DND-41 (cell line): Measurements from ENCODE around the gene SELENBP1.

Experiments used
- ATAC-seq: fragments of 200-7000 bp; cut with Tn5 transposase; 3 replicates; pipeline ENCODE4 v1.9.1; 2021; ENCODE audit warnings: low read depth; ENCODE audit not compliant: insufficient read depth
- DNase-seq: peaks from one replicate; pipeline ENCODE4 v3.0.0-alpha.2; 2020
- H2AFZ ChIP-seq: 2 replicates; pipeline ENCODE4 v1.6.0; 2012; ENCODE audit warnings: low read depth, low read length
- H3K27ac ChIP-seq: 2 replicates; pipeline ENCODE4 v1.5.1; 2012; ENCODE audit warnings: low read length, inconsistent platforms
- H3K27me3 ChIP-seq: fragments of 200-600 bp; sonication (generic); 2 replicates; pipeline ENCODE4 v1.6.0; 2012; ENCODE audit warnings: low read length, mild to moderate bottlenecking, inconsistent platforms; ENCODE audit not compliant: insufficient read depth, poor library complexity
- H3K36me3 ChIP-seq: 2 replicates; pipeline ENCODE4 v1.5.1; 2012; ENCODE audit warnings: low read length, inconsistent platforms; ENCODE audit not compliant: insufficient read depth
- H3K4me1 ChIP-seq: 2 replicates; pipeline ENCODE4 v1.5.1; 2012; ENCODE audit warnings: mild to moderate bottlenecking, low read length; ENCODE audit not compliant: insufficient read depth
- H3K4me2 ChIP-seq: 2 replicates; pipeline ENCODE4 v1.6.0; 2012; ENCODE audit warnings: mild to moderate bottlenecking, moderate library complexity, low read length, inconsistent platforms; ENCODE audit not compliant: insufficient read depth
- H3K4me3 ChIP-seq, 2 experiments: fragments of 200-600 bp in 1 of 2; shearing (Covaris generic) in 1 of 2; 2 replicates each; pipeline ENCODE4 v1.5.1; 2012 to 2016; ENCODE audit warnings: inconsistent platforms in 2 of 2, low read length in 2 of 2, mild to moderate bottlenecking in 2 of 2, low read depth in 1 of 2, moderate library complexity in 1 of 2
- H3K79me2 ChIP-seq: 2 replicates; pipeline ENCODE4 v1.6.0; 2012; ENCODE audit warnings: low read length, inconsistent platforms; ENCODE audit not compliant: insufficient read depth
- H3K9ac ChIP-seq: 2 replicates; pipeline ENCODE4 v1.6.0; 2012; ENCODE audit warnings: low read depth, mild to moderate bottlenecking, inconsistent platforms, low read length, moderate library complexity
- H3K9me3 ChIP-seq: 2 replicates; pipeline ENCODE4 v1.5.1; 2012; ENCODE audit warnings: low read length, moderate library complexity, mild to moderate bottlenecking, inconsistent platforms; ENCODE audit not compliant: insufficient read depth, severe bottlenecking
- H4K20me1 ChIP-seq: 2 replicates; pipeline ENCODE4 v1.6.0; 2012; ENCODE audit warnings: low read length; ENCODE audit not compliant: insufficient read depth
- CTCF ChIP-seq: IDR thresholded peaks from 2 replicates; pipeline ENCODE4 v1.5.1; 2012; ENCODE audit warnings: borderline replicate concordance, low read length, moderate library complexity, mild to moderate bottlenecking; ENCODE audit not compliant: poor library complexity, severe bottlenecking; ENCODE audit errors: extremely low read depth
- EZH2 ChIP-seq: IDR thresholded peaks from 3 replicates; pipeline ENCODE4 v1.6.1; 2012; ENCODE audit warnings: borderline replicate concordance, low read depth, mild to moderate bottlenecking, moderate library complexity, low read length, inconsistent platforms; ENCODE audit not compliant: severe bottlenecking

SELENBP1 gene

GRCh38 chr1:151325231-151325630 lies 47.3 kb downstream of the SELENBP1 start:
- H3K79me2 ChIP-seq: peaks cover 46% of the 10 kb centered on the region
- H3K9ac ChIP-seq: peak overlapping the region; percentile 78; the same call in 1 of the 2 replicates

GRCh38 chr1:151324390-151324930 lies 48.0 kb downstream of the SELENBP1 start:
- no peak for DNase-seq
- Histone ChIP-seq H3K27ac (no peak overlapping the region), H3K4me2 (no peak overlapping the region), H3K4me1 (peaks cover 30% of the 10 kb centered on the region), H3K9ac (no peak overlapping the region), H3K36me3 (peaks cover 45% of the 10 kb centered on the region), H3K9me3 (no peaks in the 10 kb centered on the region), H3K27me3 (no peaks in the 10 kb centered on the region), H2AFZ (no peak overlapping the region), H4K20me1 (peaks cover 6% of the 10 kb centered on the region; the same call in 1 of the 2 replicates), H3K79me2 (peaks cover 51% of the 10 kb centered on the region), H3K4me3 (no peak overlapping the region)
- no peak for ATAC-seq
- TF ChIP-seq CTCF: no peak
- TF ChIP-seq EZH2: no peak

More at GRCh38 chr1:151325231-151325630, 47.3 kb downstream of the SELENBP1 start:
- Histone ChIP-seq H3K36me3 (peaks cover 40% of the 10 kb centered on the region), H3K4me2 (peak overlapping the region; percentile 88), H3K27ac (peak overlapping the region; percentile 53), H4K20me1 (peaks cover 6% of the 10 kb centered on the region; the same call in 1 of the 2 replicates), H3K9me3 (no peaks in the 10 kb centered on the region), H2AFZ (no peak overlapping the region), H3K27me3 (no peaks in the 10 kb centered on the region), H3K4me3 (peak overlapping the region in 1 of 2 experiments; percentile 66; a peak in 1 of 4 replicates), H3K4me1 (peaks cover 30% of the 10 kb centered on the region)
- DNase-seq (no peak), ATAC-seq (no peak)
- no peak for TF ChIP-seq EZH2

- Histone ChIP-seq H3K27me3 (no peaks in the 10 kb centered on the region), H3K36me3 (peaks cover 67% of the 10 kb centered on the region), H4K20me1 (0 out of 2 replicates have a peak, but pooled peaks cover 3% of the 10 kb centered on the region), H3K27ac (no peak overlapping the region), H3K9ac (no peak overlapping the region), H2AFZ (no peak overlapping the region), H3K79me2 (peaks cover 34% of the 10 kb centered on the region), H3K4me1 (peaks cover 3% of the 10 kb centered on the region; the same call in 1 of the 2 replicates), H3K4me3 (no peak overlapping the region), H3K4me2 (no peak overlapping the region), H3K9me3 (no peaks in the 10 kb centered on the region)
- ATAC-seq: no peak
- no peak for TF ChIP-seq EZH2
- no peak for TF ChIP-seq CTCF
- DNase-seq: no peak
These were observed 53.5 kb downstream of the SELENBP1 start for GRCh38 chr1:151318975-151319374.

GRCh38 chr1:151315565-151316235 lies 56.8 kb downstream of the SELENBP1 start:
- H2AFZ ChIP-seq: no peak overlapping the region
- peaks cover 7% of the 10 kb centered on the region; the same call in 1 of the 2 replicates for H4K20me1 ChIP-seq
- H3K36me3 ChIP-seq: peaks cover 82% of the 10 kb centered on the region
- no peaks in the 10 kb centered on the region for H3K9me3 ChIP-seq
- H3K79me2 ChIP-seq: peaks cover 29% of the 10 kb centered on the region
- TF ChIP-seq EZH2 (no peak), CTCF (no peak)
- H3K27ac ChIP-seq: no peak overlapping the region
- H3K27me3 ChIP-seq: no peaks in the 10 kb centered on the region
- H3K9ac ChIP-seq: no peak overlapping the region
- H3K4me2 ChIP-seq: no peak overlapping the region
- ATAC-seq (no peak), DNase-seq (no peak)
- no peak overlapping the region for H3K4me3 ChIP-seq
- H3K4me1 ChIP-seq: no peaks in the 10 kb centered on the region
